AG09309 (cell line): ENCODE data around the gene SLFN14.

Source experiments
- DNase-seq: peaks from one replicate; pipeline ENCODE4 v3.0.0-alpha.2; 2010; ENCODE audit warnings: low read depth
- H3K4me3 ChIP-seq: 2 replicates; pipeline ENCODE4 v1.5.1; 2011; ENCODE audit warnings: mild to moderate bottlenecking, low read depth, low read length, moderate library complexity; ENCODE audit not compliant: control insufficient read depth
- CTCF ChIP-seq: IDR thresholded peaks from 2 replicates; pipeline ENCODE4 v1.5.1; 2011; ENCODE audit warnings: mild to moderate bottlenecking, low read depth, low read length, inconsistent platforms; ENCODE audit not compliant: insufficient read depth, control insufficient read depth; ENCODE audit errors: missing control alignments

SLFN14 gene

GRCh38 chr17:35560703-35561102 is at the start of gene SLFN14:
TSS of gene SLFN14 (minus strand) at chr17:35560819. CDS start at chr17:35558062, 2,757 bp downstream.
- H3K4me3 ChIP-seq: no peak within 1 kb of the TSS
- no peak for TF ChIP-seq CTCF
- no peak for DNase-seq

- DNase-seq: no peak
Observed at GRCh38 chr17:35609831-35610230, 49.2 kb upstream of the SLFN14 start.

GRCh38 chr17:35607239-35607847 is 46.7 kb upstream of the SLFN14 start:
- TF ChIP-seq CTCF: no peak
- DNase-seq: no peak

More at GRCh38 chr17:35609831-35610230, 49.2 kb upstream of the SLFN14 start:
- TF ChIP-seq CTCF: no peak
- no peak overlapping the region for H3K4me3 ChIP-seq

GRCh38 chr17:35605678-35606077 is 45.1 kb upstream of the SLFN14 start:
- DNase-seq: no peak
- H3K4me3 ChIP-seq: no peak overlapping the region
- TF ChIP-seq CTCF: no peak

More at GRCh38 chr17:35607239-35607847, 46.7 kb upstream of the SLFN14 start:
- H3K4me3 ChIP-seq: no peak overlapping the region

GRCh38 chr17:35603674-35604073 is 43.1 kb upstream of the SLFN14 start:
- DNase-seq: no peak
- TF ChIP-seq CTCF: no peak
- no peak overlapping the region for H3K4me3 ChIP-seq

- DNase-seq: no peak
- no peak overlapping the region for H3K4me3 ChIP-seq
- no peak for TF ChIP-seq CTCF
Observed at GRCh38 chr17:35597604-35598003, 37.0 kb upstream of the SLFN14 start.

GRCh38 chr17:35596530-35597233 is 36.1 kb upstream of the SLFN14 start:
- DNase-seq: no peak
- no peak overlapping the region for H3K4me3 ChIP-seq
- no peak for TF ChIP-seq CTCF
